ENCODE measurements around the gene DRC1. TPM values are rescaled to one million over a fixed set of nuclear protein-coding genes. Genes with fewer than 3 reads are reported as not detected.
A peak's percentile ranks its signal among the peaks of the same experiment; 100 is the strongest.

Gene DRC1
- total and polyA plus RNA-seq, 2 of the 13 experiments (the other 11 are each of a cell fraction or from before 2014, with no cell fraction given) = 0.07 TPM; not detected in 1

DNA sequence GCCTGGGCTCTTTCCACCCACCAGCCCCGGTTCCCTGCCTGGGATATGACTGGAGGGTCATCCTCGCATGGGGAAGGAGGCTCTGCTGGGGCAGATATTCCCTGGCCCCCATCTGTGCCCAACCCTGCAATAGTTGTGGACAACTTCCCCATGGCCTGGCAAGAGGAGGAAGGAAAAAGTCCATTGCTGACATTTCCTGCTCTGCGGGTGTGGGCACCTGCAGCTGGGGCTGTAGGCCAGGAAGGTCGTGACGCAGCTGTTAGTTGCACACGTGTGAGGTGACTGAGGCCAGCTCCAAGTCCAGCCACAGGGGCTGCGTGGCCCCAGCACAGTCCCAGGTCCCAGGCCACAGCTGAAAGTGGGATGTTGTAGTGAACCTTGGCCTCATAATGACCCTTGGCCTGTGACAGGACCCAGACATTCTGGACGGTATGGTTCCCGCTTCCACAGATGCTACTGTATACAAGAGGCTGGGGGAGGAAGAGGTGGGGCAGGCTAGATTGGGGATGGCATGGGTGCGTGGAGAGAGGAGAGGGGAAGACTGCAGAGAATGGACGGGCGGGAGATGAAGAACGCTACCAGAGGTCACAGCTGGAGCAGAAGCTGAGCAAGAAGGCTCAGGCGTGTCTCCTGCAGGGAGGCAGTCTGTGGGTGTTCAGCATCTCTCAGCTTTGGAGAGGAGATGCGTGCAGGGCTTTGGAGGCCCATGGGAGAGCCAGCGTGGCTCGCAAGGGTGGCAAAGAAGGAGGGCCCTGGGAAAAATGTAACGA is 54.1 kb downstream of the DRC1 start (continued):
- TF ChIP-seq, protein P1, sequence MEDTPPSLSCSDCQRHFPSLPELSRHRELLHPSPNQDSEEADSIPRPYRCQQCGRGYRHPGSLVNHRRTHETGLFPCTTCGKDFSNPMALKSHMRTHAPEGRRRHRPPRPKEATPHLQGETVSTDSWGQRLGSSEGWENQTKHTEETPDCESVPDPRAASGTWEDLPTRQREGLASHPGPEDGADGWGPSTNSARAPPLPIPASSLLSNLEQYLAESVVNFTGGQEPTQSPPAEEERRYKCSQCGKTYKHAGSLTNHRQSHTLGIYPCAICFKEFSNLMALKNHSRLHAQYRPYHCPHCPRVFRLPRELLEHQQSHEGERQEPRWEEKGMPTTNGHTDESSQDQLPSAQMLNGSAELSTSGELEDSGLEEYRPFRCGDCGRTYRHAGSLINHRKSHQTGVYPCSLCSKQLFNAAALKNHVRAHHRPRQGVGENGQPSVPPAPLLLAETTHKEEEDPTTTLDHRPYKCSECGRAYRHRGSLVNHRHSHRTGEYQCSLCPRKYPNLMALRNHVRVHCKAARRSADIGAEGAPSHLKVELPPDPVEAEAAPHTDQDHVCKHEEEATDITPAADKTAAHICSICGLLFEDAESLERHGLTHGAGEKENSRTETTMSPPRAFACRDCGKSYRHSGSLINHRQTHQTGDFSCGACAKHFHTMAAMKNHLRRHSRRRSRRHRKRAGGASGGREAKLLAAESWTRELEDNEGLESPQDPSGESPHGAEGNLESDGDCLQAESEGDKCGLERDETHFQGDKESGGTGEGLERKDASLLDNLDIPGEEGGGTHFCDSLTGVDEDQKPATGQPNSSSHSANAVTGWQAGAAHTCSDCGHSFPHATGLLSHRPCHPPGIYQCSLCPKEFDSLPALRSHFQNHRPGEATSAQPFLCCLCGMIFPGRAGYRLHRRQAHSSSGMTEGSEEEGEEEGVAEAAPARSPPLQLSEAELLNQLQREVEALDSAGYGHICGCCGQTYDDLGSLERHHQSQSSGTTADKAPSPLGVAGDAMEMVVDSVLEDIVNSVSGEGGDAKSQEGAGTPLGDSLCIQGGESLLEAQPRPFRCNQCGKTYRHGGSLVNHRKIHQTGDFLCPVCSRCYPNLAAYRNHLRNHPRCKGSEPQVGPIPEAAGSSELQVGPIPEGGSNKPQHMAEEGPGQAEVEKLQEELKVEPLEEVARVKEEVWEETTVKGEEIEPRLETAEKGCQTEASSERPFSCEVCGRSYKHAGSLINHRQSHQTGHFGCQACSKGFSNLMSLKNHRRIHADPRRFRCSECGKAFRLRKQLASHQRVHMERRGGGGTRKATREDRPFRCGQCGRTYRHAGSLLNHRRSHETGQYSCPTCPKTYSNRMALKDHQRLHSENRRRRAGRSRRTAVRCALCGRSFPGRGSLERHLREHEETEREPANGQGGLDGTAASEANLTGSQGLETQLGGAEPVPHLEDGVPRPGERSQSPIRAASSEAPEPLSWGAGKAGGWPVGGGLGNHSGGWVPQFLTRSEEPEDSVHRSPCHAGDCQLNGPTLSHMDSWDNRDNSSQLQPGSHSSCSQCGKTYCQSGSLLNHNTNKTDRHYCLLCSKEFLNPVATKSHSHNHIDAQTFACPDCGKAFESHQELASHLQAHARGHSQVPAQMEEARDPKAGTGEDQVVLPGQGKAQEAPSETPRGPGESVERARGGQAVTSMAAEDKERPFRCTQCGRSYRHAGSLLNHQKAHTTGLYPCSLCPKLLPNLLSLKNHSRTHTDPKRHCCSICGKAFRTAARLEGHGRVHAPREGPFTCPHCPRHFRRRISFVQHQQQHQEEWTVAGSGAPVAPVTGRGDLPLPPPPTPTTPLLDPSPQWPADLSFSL (CRISPR knock-in tag; IDR thresholded peaks at IDR 0.05) = peak; percentile 44; the same call in 1 of the 2 replicates
- TF ChIP-seq ZBTB4 (CRISPR knock-in tag; IDR thresholded peaks at IDR 0.05; ENCODE audit: borderline replicate concordance) (peak; percentile 11; the same call in 1 of the 2 replicates), ZBED4 (CRISPR knock-in tag; IDR thresholded peaks at IDR 0.05; ENCODE audit: borderline replicate concordance) (no peak), NR2C2 (CRISPR knock-in tag; IDR thresholded peaks at IDR 0.05; ENCODE audit: borderline replicate concordance) (peak; percentile 83), FOXA3 (CRISPR knock-in tag; IDR thresholded peaks at IDR 0.05) (peak; percentile 28; the same call in 1 of the 2 replicates), ZNF331 (CRISPR knock-in tag; IDR thresholded peaks at IDR 0.05) (no peak), TBP (CRISPR knock-in tag; IDR thresholded peaks at IDR 0.05) (no peak), FOSL1 (CRISPR knock-in tag; IDR thresholded peaks at IDR 0.05; ENCODE audit: borderline replicate concordance) (no peak), RXRB (CRISPR knock-in tag; IDR thresholded peaks at IDR 0.05; ENCODE audit: borderline replicate concordance) (0 out of 2 replicates have a peak, but pooled peaks have one; percentile 49)
- TF ChIP-seq, protein P2, sequence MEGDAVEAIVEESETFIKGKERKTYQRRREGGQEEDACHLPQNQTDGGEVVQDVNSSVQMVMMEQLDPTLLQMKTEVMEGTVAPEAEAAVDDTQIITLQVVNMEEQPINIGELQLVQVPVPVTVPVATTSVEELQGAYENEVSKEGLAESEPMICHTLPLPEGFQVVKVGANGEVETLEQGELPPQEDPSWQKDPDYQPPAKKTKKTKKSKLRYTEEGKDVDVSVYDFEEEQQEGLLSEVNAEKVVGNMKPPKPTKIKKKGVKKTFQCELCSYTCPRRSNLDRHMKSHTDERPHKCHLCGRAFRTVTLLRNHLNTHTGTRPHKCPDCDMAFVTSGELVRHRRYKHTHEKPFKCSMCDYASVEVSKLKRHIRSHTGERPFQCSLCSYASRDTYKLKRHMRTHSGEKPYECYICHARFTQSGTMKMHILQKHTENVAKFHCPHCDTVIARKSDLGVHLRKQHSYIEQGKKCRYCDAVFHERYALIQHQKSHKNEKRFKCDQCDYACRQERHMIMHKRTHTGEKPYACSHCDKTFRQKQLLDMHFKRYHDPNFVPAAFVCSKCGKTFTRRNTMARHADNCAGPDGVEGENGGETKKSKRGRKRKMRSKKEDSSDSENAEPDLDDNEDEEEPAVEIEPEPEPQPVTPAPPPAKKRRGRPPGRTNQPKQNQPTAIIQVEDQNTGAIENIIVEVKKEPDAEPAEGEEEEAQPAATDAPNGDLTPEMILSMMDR (CRISPR knock-in tag; IDR thresholded peaks at IDR 0.05) = no peak
